ENCODE measurements around the gene IFT122. TPM values are rescaled to one million over a fixed set of nuclear protein-coding genes. Genes with fewer than 3 reads are reported as not detected.

IFT122 gene
- total and polyA plus RNA-seq, 2 of the 4 experiments (the other 2 are of a cell fraction), result 16.8 to 28.0 TPM

GRCh38 chr3:129462361-129462968 is 22.4 kb downstream of the IFT122 start:
- Histone ChIP-seq H2BK15ac (ENCODE audit: low read depth, low read length) (no peak overlapping the region), H3K27ac (ENCODE audit: insufficient read depth, low read length) (no peak overlapping the region), H3K4ac (ENCODE audit: low read depth, low read length) (no peak overlapping the region), H4K5ac (ENCODE audit: low read depth, low read length) (no peak overlapping the region), H3K9me3 (ENCODE audit: control insufficient read depth, insufficient read depth, low read length) (no peaks in the 10 kb centered on the region), H2AK9ac (replicated peaks; ENCODE audit: low read depth, low read length, poor library complexity) (no peak overlapping the region), H2BK20ac (ENCODE audit: low read depth, low read length) (no peak overlapping the region), H2BK120ac (ENCODE audit: low read depth, low read length) (no peak overlapping the region), H3K4me1 (ENCODE audit: control insufficient read depth, insufficient read depth, low read length) (peaks cover 11% of the 10 kb centered on the region), H2AK5ac (ENCODE audit: low read depth, low read length) (no peak overlapping the region), H2BK5ac (ENCODE audit: low read depth, low read length, poor library complexity, severe bottlenecking) (no peak overlapping the region), H4K20me1 (ENCODE audit: insufficient read depth, low read length) (0 out of 2 replicates have a peak, but pooled peaks cover 5% of the 10 kb centered on the region), H3K9ac (ENCODE audit: low read depth, low read length) (no peak overlapping the region), H3K4me3 (ENCODE audit: insufficient read depth, low read depth, low read length) (no peak overlapping the region), H3K36me3 (ENCODE audit: control insufficient read depth, insufficient read depth, low read length) (peaks cover 4% of the 10 kb centered on the region), H3K27me3 (ENCODE audit: control insufficient read depth, insufficient read depth, low read length) (no peaks in the 10 kb centered on the region), H3K18ac (ENCODE audit: low read depth, low read length) (no peak overlapping the region), H4K8ac (ENCODE audit: low read depth in 2 of 2, low read length in 2 of 2) (no peak overlapping the region), H2AFZ (replicated peaks; ENCODE audit: low read length, poor library complexity) (no peak overlapping the region), H3K14ac (replicated peaks; ENCODE audit: low read depth, low read length) (no peak overlapping the region), H3K23ac (ENCODE audit: low read depth, low read length) (no peak overlapping the region), H3K56ac (ENCODE audit: extremely low read depth, insufficient read depth, low read length) (no peak overlapping the region), H3K9me1 (ENCODE audit: insufficient read depth, low read length) (peaks cover 21% of the 10 kb centered on the region), H4K91ac (ENCODE audit: insufficient read depth, low read depth, low read length) (no peak overlapping the region), H3K79me1 (ENCODE audit: low read depth in 1 of 2, low read length in 2 of 2) (peaks cover 5 to 17% of the 10 kb centered on the region in 2 experiments; a peak in 1 of 4 replicates), H3K4me2 (ENCODE audit: low read depth, low read length) (no peak overlapping the region)
- ChIA-PET CTCF (no interaction called here), POLR2A (ENCODE audit: unreplicated experiment) (no interaction called here)
- intact Hi-C loops (cut with micrococcal nuclease) (no loop called here), dilution Hi-C loops (cut with HindIII; ENCODE audit: low sequenced_read_pairs, unreplicated experiment) (no loop called here), in situ Hi-C loops (cut with MboI; ENCODE audit: low sequenced_read_pairs) (no loop called here)
- no peak for DNase-seq
- no peak for TF ChIP-seq USF2 (IDR thresholded peaks at IDR 0.05; ENCODE audit: low read depth, low read length)
- TF ChIP-seq SMC3 (IDR thresholded peaks at IDR 0.05; ENCODE audit: low read depth, low read length), result no peak
- no peak for TF ChIP-seq CTCF (conservative IDR thresholded peaks at IDR 0.05; ENCODE audit: low read depth, low read length)
- no peak for TF ChIP-seq CHD1 (IDR thresholded peaks at IDR 0.05; ENCODE audit: low read depth, low read length)
- no peak for TF ChIP-seq MXI1 (IDR thresholded peaks at IDR 0.05; ENCODE audit: borderline replicate concordance, low read depth, low read length)
- no peak for TF ChIP-seq MAZ (IDR thresholded peaks at IDR 0.05; ENCODE audit: borderline replicate concordance, low read depth, low read length)
- no peak for TF ChIP-seq BHLHE40 (IDR thresholded peaks at IDR 0.05; ENCODE audit: low read depth, low read length)
- TF ChIP-seq NFE2L2 (IDR thresholded peaks at IDR 0.05; ENCODE audit: low read depth, low read length), result no peak
- no peak for TF ChIP-seq MAFK (IDR thresholded peaks at IDR 0.05; ENCODE audit: low read depth, low read length)
- TF ChIP-seq FOS (IDR thresholded peaks at IDR 0.05; ENCODE audit: low read depth, low read length), result no peak
- no peak for TF ChIP-seq POLR2A (IDR thresholded peaks at IDR 0.05; ENCODE audit: low read depth, low read length)
- no peak for TF ChIP-seq RFX5 (IDR thresholded peaks at IDR 0.05; ENCODE audit: low read depth, low read length)
- no peak for TF ChIP-seq ELK1 (IDR thresholded peaks at IDR 0.05; ENCODE audit: borderline replicate concordance, low read depth, low read length)
- no peak for TF ChIP-seq CEBPB (IDR thresholded peaks at IDR 0.05; ENCODE audit: low read depth, low read length)
- no peak for TF ChIP-seq RCOR1 (IDR thresholded peaks at IDR 0.05; ENCODE audit: insufficient replicate concordance, low read length)
- no peak for TF ChIP-seq RAD21 (IDR thresholded peaks at IDR 0.05; ENCODE audit: low read length)
- 100% methylated on average over 1 of the region's 3 CpGs; no CpG with 5 or more reads in 1 of the 2 experiments for WGBS, 2 experiments (ENCODE audit: extremely low coverage in 2 of 2, insufficient read length in 1 of 2)
- no TSS peak for BruUV-seq (replicated peaks)
- no peak for ATAC-seq (ENCODE audit: low read depth)

Data from IMR-90 (cell line).